IMR-90 (cell line): ENCODE results near the gene TTYH3. TPM values are rescaled to one million over a fixed set of nuclear protein-coding genes. Genes with fewer than 3 reads are reported as not detected.
A peak's percentile ranks its signal among the peaks of the same experiment; 100 is the strongest.

ENCODE experiments used
- ATAC-seq: fragments of 200-7000 bp; cut with Tn5 transposase; 2 replicates; pipeline ENCODE4 v1.9.1; 2020; ENCODE audit warnings: low read depth, mild to moderate bottlenecking, moderate library complexity
- BruUV-seq: library from RNA; stranded (reverse); fragments of 400-500 nt; replicated peaks from 2 replicates; lab custom pipeline; 2021; lab: Mats Ljungman, UMichigan
- CTCF ChIA-PET: fragments of 300-600 bp; formaldehyde crosslinking; extraction: SDS; loops from one replicate; lab custom pipeline; 2021; ENCODE audit warnings: antibody characterized with exemption; lab: Yijun Ruan, JAX
- POLR2A ChIA-PET: fragments of 300-600 bp; sonication (Branson Sonifier 250); formaldehyde crosslinking; loops from one replicate; lab custom pipeline; 2022; ENCODE audit warnings: antibody characterized with exemption; ENCODE audit not compliant: unreplicated experiment; lab: Charles Lee
- DNase-seq: peaks from one replicate; pipeline ENCODE4 v3.0.0; 2013
- H2AFZ ChIP-seq: replicated peaks from 2 replicates; pipeline ENCODE3; 2013; ENCODE audit warnings: low read length, mild to moderate bottlenecking; ENCODE audit not compliant: poor library complexity
- H2AK5ac ChIP-seq: 2 replicates; pipeline ENCODE4 v1.6.1; 2013; ENCODE audit warnings: low read depth, low read length, inconsistent platforms
- H2AK9ac ChIP-seq: replicated peaks from 2 replicates; pipeline ENCODE3; 2013; ENCODE audit warnings: mild to moderate bottlenecking, low read depth, low read length, moderate library complexity; ENCODE audit not compliant: poor library complexity
- H2BK120ac ChIP-seq: 2 replicates; pipeline ENCODE4 v1.6.1; 2013; ENCODE audit warnings: low read depth, low read length, inconsistent platforms
- H2BK15ac ChIP-seq: 3 replicates; pipeline ENCODE4 v1.6.1; 2013; ENCODE audit warnings: low read depth, low read length, inconsistent platforms
- H2BK20ac ChIP-seq: 2 replicates; pipeline ENCODE4 v1.6.1; 2013; ENCODE audit warnings: low read depth, mild to moderate bottlenecking, inconsistent platforms, low read length, moderate library complexity
- H2BK5ac ChIP-seq: 2 replicates; pipeline ENCODE4 v1.6.1; 2013; ENCODE audit warnings: mild to moderate bottlenecking, low read depth, low read length, inconsistent platforms; ENCODE audit not compliant: poor library complexity, severe bottlenecking
- H3K14ac ChIP-seq: replicated peaks from 2 replicates; pipeline ENCODE4 v1.6.1; 2013; ENCODE audit warnings: low read depth, low read length, inconsistent platforms
- H3K18ac ChIP-seq: 2 replicates; pipeline ENCODE4 v1.6.1; 2013; ENCODE audit warnings: low read depth, low read length, control low read depth
- H3K23ac ChIP-seq: 2 replicates; pipeline ENCODE4 v1.6.1; 2013; ENCODE audit warnings: low read depth, low read length, inconsistent platforms
- H3K27ac ChIP-seq: 2 replicates; pipeline ENCODE4 v1.5.1; 2013; ENCODE audit warnings: mild to moderate bottlenecking, control low read depth, low read length; ENCODE audit not compliant: insufficient read depth
- H3K27me3 ChIP-seq: 2 replicates; pipeline ENCODE4 v1.6.1; 2013; ENCODE audit warnings: low read length; ENCODE audit not compliant: control insufficient read depth, insufficient read depth
- H3K36me3 ChIP-seq: 2 replicates; pipeline ENCODE4 v1.6.1; 2013; ENCODE audit warnings: low read length, mixed read lengths; ENCODE audit not compliant: control insufficient read depth, insufficient read depth
- H3K4ac ChIP-seq: 2 replicates; pipeline ENCODE4 v1.6.1; 2013; ENCODE audit warnings: low read depth, low read length, inconsistent platforms
- H3K4me1 ChIP-seq: 2 replicates; pipeline ENCODE4 v1.6.1; 2013; ENCODE audit warnings: low read length, mixed read lengths; ENCODE audit not compliant: control insufficient read depth, insufficient read depth
- H3K4me2 ChIP-seq: 2 replicates; pipeline ENCODE4 v1.6.1; 2013; ENCODE audit warnings: low read depth, mild to moderate bottlenecking, control low read depth, low read length, moderate library complexity
- H3K4me3 ChIP-seq: 2 replicates; pipeline ENCODE4 v1.5.1; 2013; ENCODE audit warnings: low read depth, mild to moderate bottlenecking, control low read depth, low read length, moderate library complexity; ENCODE audit not compliant: insufficient read depth
- H3K56ac ChIP-seq: 2 replicates; pipeline ENCODE4 v1.6.1; 2013; ENCODE audit warnings: low read length, inconsistent platforms; ENCODE audit not compliant: insufficient read depth; ENCODE audit errors: extremely low read depth
- H3K79me1 ChIP-seq, 2 experiments: 2 replicates each; pipeline ENCODE4 v1.6.1; 2013; ENCODE audit warnings: low read length in 2 of 2, inconsistent platforms in 1 of 2, low read depth in 1 of 2
- H3K9ac ChIP-seq: 2 replicates; pipeline ENCODE4 v1.6.1; 2013; ENCODE audit warnings: low read depth, low read length, control low read depth
- H3K9me1 ChIP-seq: 2 replicates; pipeline ENCODE4 v1.6.1; 2013; ENCODE audit warnings: low read length, inconsistent platforms; ENCODE audit not compliant: insufficient read depth
- H3K9me3 ChIP-seq: 2 replicates; pipeline ENCODE4 v1.6.1; 2013; ENCODE audit warnings: low read length; ENCODE audit not compliant: control insufficient read depth, insufficient read depth
- H4K20me1 ChIP-seq: 2 replicates; pipeline ENCODE4 v1.6.1; 2013; ENCODE audit warnings: low read length, inconsistent platforms; ENCODE audit not compliant: insufficient read depth
- H4K5ac ChIP-seq: 2 replicates; pipeline ENCODE4 v1.6.1; 2013; ENCODE audit warnings: mild to moderate bottlenecking, low read depth, low read length, control low read depth
- H4K8ac ChIP-seq, 2 experiments: 2 replicates each; pipeline ENCODE4 v1.6.1; 2013; ENCODE audit warnings: low read depth in 2 of 2, low read length in 2 of 2, control low read depth in 1 of 2, inconsistent platforms in 1 of 2
- H4K91ac ChIP-seq: 2 replicates; pipeline ENCODE4 v1.6.1; 2013; ENCODE audit warnings: low read depth, low read length, inconsistent platforms; ENCODE audit not compliant: insufficient read depth
- BHLHE40 ChIP-seq: fragments of 150-350 bp; IDR thresholded peaks from 2 replicates; pipeline ENCODE4 v1.6.1; 2016; ENCODE audit warnings: mild to moderate bottlenecking, low read depth, low read length
- CEBPB ChIP-seq: IDR thresholded peaks from 2 replicates; pipeline ENCODE4 v1.6.1; 2012; ENCODE audit warnings: low read depth, low read length, improper control_type of control experiment
- ELK1 ChIP-seq: fragments of 150-350 bp; IDR thresholded peaks from 2 replicates; pipeline ENCODE4 v1.6.1; 2016; ENCODE audit warnings: low read depth, mild to moderate bottlenecking, low read length, moderate library complexity, borderline replicate concordance
- MXI1 ChIP-seq: IDR thresholded peaks from 2 replicates; pipeline ENCODE4 v1.6.1; 2012; ENCODE audit warnings: low read depth, mild to moderate bottlenecking, low read length, moderate library complexity, borderline replicate concordance
- POLR2A ChIP-seq: IDR thresholded peaks from 2 replicates; pipeline ENCODE4 v1.6.1; 2012; ENCODE audit warnings: mild to moderate bottlenecking, low read depth, low read length
- SMC3 ChIP-seq: fragments of 150-350 bp; IDR thresholded peaks from 2 replicates; pipeline ENCODE4 v1.6.1; 2016; ENCODE audit warnings: low read depth, mild to moderate bottlenecking, antibody characterized with exemption, low read length, moderate library complexity
- WGBS, 2 experiments: methylation state at CpG; one replicate each; pipeline versions ENCODE4 v1.1.5 to v1.1.7; 2013; ENCODE audit warnings: missing lambda C conversion rate in 2 of 2; ENCODE audit not compliant: insufficient read length in 1 of 2; ENCODE audit errors: extremely low coverage in 2 of 2; 5-methylcytosine and 5-hydroxymethylcytosine counted together
- dilution Hi-C: fragments of 300-500 bp; cut with HindIII; formaldehyde crosslinking; loops from one replicate; pipeline ENCODE4 v1.14.3; 2018; ENCODE audit warnings: low sequenced_read_pairs; ENCODE audit not compliant: unreplicated experiment
- in situ Hi-C: fragments of 300-500 bp; cut with MboI; formaldehyde crosslinking; loops from 3 replicates; pipeline ENCODE4 v1.14.3; 2019; ENCODE audit warnings: low sequenced_read_pairs, inconsistent platforms, mixed read lengths
- intact Hi-C: fragments of 100-400 bp; cut with micrococcal nuclease; formaldehyde crosslinking; loops from 2 replicates; pipeline ENCODE4 v1.10.0; 2022
- polyA plus RNA-seq, 3 experiments: library from polyadenylated mRNA; depleted of rRNA; stranded (reverse); fragments of >200 nt; gene quantifications; 2 replicates each; pipeline ENCODE4 v1.2.3, GENCODE V29; 2012; ENCODE audit warnings: low replicate concordance in 1 of 3
- total RNA-seq: library from RNA; depleted of rRNA; stranded (reverse); fragments of >200 nt; gene quantifications from 2 replicates; pipeline ENCODE4 v1.2.3, GENCODE V29; 2012

The TTYH3 gene
- total and polyA plus RNA-seq, 2 of the 4 experiments (the other 2 are of a cell fraction): 5.6 to 82.6 TPM

GRCh38 chr7:2622869-2623697 lies 8.7 kb upstream of the TTYH3 start (continued):
- no peak for TF ChIP-seq ELK1

- Histone ChIP-seq H3K4me1 (peaks cover 20% of the 10 kb centered on the region), H3K27me3 (no peaks in the 10 kb centered on the region), H3K4me3 (no peak overlapping the region), H3K4ac (peak overlapping the region; percentile 72), H4K20me1 (no peaks in the 10 kb centered on the region; the same call in 1 of the 2 replicates), H3K9me1 (peaks cover 6% of the 10 kb centered on the region; the same call in 1 of the 2 replicates), H2BK15ac (peak overlapping the region; percentile 13; the same call in 1 of the 3 replicates), H3K56ac (no peak overlapping the region), H3K9me3 (no peaks in the 10 kb centered on the region), H3K9ac (no peak overlapping the region), H3K18ac (no peak overlapping the region), H2AK5ac (no peak overlapping the region), H2BK20ac (no peak overlapping the region), H3K27ac (no peak overlapping the region), H4K8ac (no peak overlapping the region), H2AK9ac (peak overlapping the region; percentile 73), H3K14ac (no peak overlapping the region), H4K91ac (no peak overlapping the region), H3K79me1 (no peaks in the 10 kb centered on the region), H2BK120ac (peak overlapping the region; percentile 45; the same call in 1 of the 2 replicates), H3K23ac (no peak overlapping the region), H2BK5ac (no peak overlapping the region), H3K36me3 (no peaks in the 10 kb centered on the region), H3K4me2 (no peak overlapping the region), H2AFZ (peak overlapping the region; percentile 44), H4K5ac (no peak overlapping the region)
- in situ Hi-C loops: no loop called here
- TF ChIP-seq MXI1 (no peak), BHLHE40 (no peak), SMC3 (no peak), POLR2A (no peak), CEBPB (no peak)
- POLR2A ChIA-PET: no interaction called here
- intact Hi-C loops: no loop called here
- no peak for DNase-seq
- WGBS, 2 experiments: 60% methylated on average over 1 of the region's 10 CpGs; no CpG with 5 or more reads in 1 of the 2 experiments
- no TSS peak for BruUV-seq
- CTCF ChIA-PET: no interaction called here
- dilution Hi-C loops: no loop called here
- no peak for ATAC-seq
These were observed 8.1 kb upstream of the TTYH3 start for GRCh38 chr7:2623698-2624014.
